IPS DF 6.9 (cell line): ENCODE measurements around the gene LGI1.

Experiments used
- DNase-seq: peaks from one replicate; pipeline ENCODE4 v3.0.0-alpha.2; 2013; ENCODE audit warnings: low read depth, low spot score
- H3K27ac ChIP-seq: one replicate; pipeline ENCODE4 v1.5.1; 2013; ENCODE audit warnings: low read length, control low read depth
- H3K27me3 ChIP-seq: 2 replicates; pipeline ENCODE4 v1.6.1; 2013; ENCODE audit warnings: mild to moderate bottlenecking, low read length; ENCODE audit not compliant: control insufficient read depth, insufficient read depth
- H3K36me3 ChIP-seq: 2 replicates; pipeline ENCODE4 v1.6.1; 2013; ENCODE audit warnings: low read length; ENCODE audit not compliant: control insufficient read depth, insufficient read depth
- H3K4me1 ChIP-seq: 2 replicates; pipeline ENCODE4 v1.6.1; 2013; ENCODE audit warnings: low read length; ENCODE audit not compliant: control insufficient read depth, insufficient read depth
- H3K4me3 ChIP-seq: 2 replicates; pipeline ENCODE4 v1.5.1; 2013; ENCODE audit warnings: mild to moderate bottlenecking, low read length
- H3K9me3 ChIP-seq: 2 replicates; pipeline ENCODE4 v1.6.1; 2013; ENCODE audit warnings: low read length, inconsistent platforms; ENCODE audit not compliant: control insufficient read depth, insufficient read depth
- WGBS: extraction: QIAGEN DNeasy Blood & Tissue Kit; methylation state at CpG from one replicate; pipeline ENCODE4 v1.1.7; 2013; ENCODE audit warnings: mixed read lengths, missing lambda C conversion rate; ENCODE audit not compliant: insufficient read length, insufficient coverage; 5-methylcytosine and 5-hydroxymethylcytosine counted together

LGI1 gene

GRCh38 chr10:93771354-93771753 lies 13.6 kb downstream of the LGI1 start:
- no peaks in the 10 kb centered on the region; the same call in 1 of the 2 replicates for H3K27me3 ChIP-seq
- DNase-seq, result no peak
- H3K27ac ChIP-seq, result no peak overlapping the region
- WGBS, result no CpG with 5 or more reads among the region's 7 CpGs
- no peak overlapping the region for H3K4me3 ChIP-seq
- H3K36me3 ChIP-seq, result no peaks in the 10 kb centered on the region
- H3K4me1 ChIP-seq, result no peaks in the 10 kb centered on the region
- no peaks in the 10 kb centered on the region for H3K9me3 ChIP-seq

DNA sequence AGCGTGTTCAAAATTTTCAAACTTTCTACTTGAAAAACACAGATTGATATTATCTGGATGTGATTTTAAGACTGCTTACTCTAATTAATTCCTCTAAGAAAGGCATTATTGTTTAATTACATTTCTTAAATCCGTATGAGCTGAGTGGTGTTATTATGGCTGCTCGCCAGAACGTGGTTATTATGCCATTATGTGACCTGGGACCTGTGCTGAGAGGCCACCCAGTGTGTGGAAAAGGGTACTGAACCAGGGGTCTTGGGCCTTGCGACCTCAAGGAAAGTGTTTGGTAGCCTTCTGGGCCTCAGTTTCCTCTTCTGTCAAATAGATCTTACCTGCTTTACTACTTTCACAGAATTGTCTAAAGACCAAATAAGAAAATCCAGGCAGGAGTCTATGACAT lies 15.4 kb downstream of the LGI1 start:
- Histone ChIP-seq H3K36me3 (no peaks in the 10 kb centered on the region), H3K9me3 (no peaks in the 10 kb centered on the region), H3K4me1 (0 out of 2 replicates have a peak, but pooled peaks cover 3% of the 10 kb centered on the region), H3K27ac (no peak overlapping the region), H3K4me3 (no peak overlapping the region), H3K27me3 (no peaks in the 10 kb centered on the region; the same call in 1 of the 2 replicates)
- DNase-seq, result no peak
- no CpG with 5 or more reads among the region's 5 CpGs for WGBS

GRCh38 chr10:93773705-93774104 lies 16.0 kb downstream of the LGI1 start:
- no peak overlapping the region for H3K27ac ChIP-seq
- no peak for DNase-seq
- no peak overlapping the region for H3K4me3 ChIP-seq
- WGBS, result no CpG with 5 or more reads among the region's 4 CpGs
- 0 out of 2 replicates have a peak, but pooled peaks cover 3% of the 10 kb centered on the region for H3K4me1 ChIP-seq
- H3K36me3 ChIP-seq, result no peaks in the 10 kb centered on the region
- H3K9me3 ChIP-seq, result no peaks in the 10 kb centered on the region
- H3K27me3 ChIP-seq, result no peaks in the 10 kb centered on the region

DNA sequence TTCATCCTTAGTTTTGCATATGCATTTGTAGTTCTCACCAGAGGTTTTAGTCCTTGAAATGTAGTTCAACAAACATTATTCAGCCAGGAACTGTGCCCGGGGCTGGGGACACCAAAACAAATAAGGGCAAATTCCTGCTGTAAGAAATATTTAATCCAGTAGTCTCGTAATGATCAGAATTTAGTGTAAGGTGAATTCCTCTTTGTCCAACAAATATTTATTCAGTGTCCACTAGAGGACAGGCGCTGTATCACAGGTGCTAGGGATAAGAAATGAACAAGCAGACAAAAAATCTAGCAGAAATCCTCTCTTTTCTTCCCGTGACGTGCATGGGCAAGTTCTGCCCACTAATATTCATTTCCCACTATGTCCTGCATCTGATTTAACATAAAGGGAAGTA lies 17.6 kb downstream of the LGI1 start:
- Histone ChIP-seq H3K36me3 (no peaks in the 10 kb centered on the region), H3K27me3 (no peaks in the 10 kb centered on the region), H3K27ac (no peak overlapping the region), H3K4me3 (no peak overlapping the region), H3K9me3 (no peaks in the 10 kb centered on the region), H3K4me1 (0 out of 2 replicates have a peak, but pooled peaks cover 3% of the 10 kb centered on the region)
- no CpG with 5 or more reads among the region's 5 CpGs for WGBS
- no peak for DNase-seq

DNA sequence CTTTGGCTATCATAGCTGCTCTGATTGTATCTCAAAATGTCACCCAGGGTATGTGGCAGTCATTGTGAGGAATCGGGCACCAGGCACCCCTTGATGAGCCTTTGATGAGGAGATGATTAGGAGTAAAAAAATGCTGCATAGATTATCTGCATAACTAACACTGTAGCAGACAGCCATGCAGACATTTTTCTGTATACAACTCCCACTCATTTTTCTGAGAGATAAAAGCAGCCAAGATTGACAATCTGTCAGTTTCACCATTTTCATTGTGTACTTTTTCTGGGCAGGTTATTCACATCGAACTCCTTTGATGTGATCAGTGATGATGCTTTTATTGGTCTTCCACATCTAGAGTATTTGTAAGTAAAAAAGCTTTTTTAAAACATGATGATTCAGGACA lies 19.4 kb downstream of the LGI1 start:
- no peak overlapping the region for H3K27ac ChIP-seq
- WGBS, result no CpG with 5 or more reads among the region's 2 CpGs
- H3K36me3 ChIP-seq, result no peaks in the 10 kb centered on the region
- no peak overlapping the region for H3K4me3 ChIP-seq
- 0 out of 2 replicates have a peak, but pooled peaks cover 3% of the 10 kb centered on the region for H3K4me1 ChIP-seq
- H3K9me3 ChIP-seq, result no peaks in the 10 kb centered on the region
- H3K27me3 ChIP-seq, result no peaks in the 10 kb centered on the region
- DNase-seq, result no peak

- no peak overlapping the region for H3K27ac ChIP-seq
- H3K4me3 ChIP-seq, result no peak overlapping the region
- H3K36me3 ChIP-seq, result no peaks in the 10 kb centered on the region
- H3K4me1 ChIP-seq, result no peaks in the 10 kb centered on the region
- no CpG with 5 or more reads among the region's 2 CpGs for WGBS
- no peak for DNase-seq
- H3K9me3 ChIP-seq, result no peaks in the 10 kb centered on the region
- no peaks in the 10 kb centered on the region for H3K27me3 ChIP-seq
These were observed 26.3 kb downstream of the LGI1 start for GRCh38 chr10:93784059-93784458.

- no peak overlapping the region for H3K4me3 ChIP-seq
- no peaks in the 10 kb centered on the region for H3K27me3 ChIP-seq
- no peak for DNase-seq
- peaks cover 1% of the 10 kb centered on the region; the same call in 1 of the 2 replicates for H3K4me1 ChIP-seq
- no peaks in the 10 kb centered on the region for H3K36me3 ChIP-seq
- no peak overlapping the region for H3K27ac ChIP-seq
- WGBS, result no CpG with 5 or more reads among the region's 3 CpGs
- no peaks in the 10 kb centered on the region for H3K9me3 ChIP-seq
These were observed 30.9 kb downstream of the LGI1 start for GRCh38 chr10:93788413-93789208.

- no peak overlapping the region for H3K27ac ChIP-seq
- no CpG with 5 or more reads among the region's 3 CpGs for WGBS
- DNase-seq, result no peak
These were observed 32.7 kb downstream of the LGI1 start for GRCh38 chr10:93790439-93790838.

GRCh38 chr10:93796167-93796566 lies 38.4 kb downstream of the LGI1 start:
- Histone ChIP-seq H3K27ac (no peak overlapping the region), H3K4me1 (peaks cover under 1% of the 10 kb centered on the region; the same call in 1 of the 2 replicates), H3K9me3 (no peaks in the 10 kb centered on the region), H3K4me3 (no peak overlapping the region), H3K36me3 (no peaks in the 10 kb centered on the region), H3K27me3 (no peaks in the 10 kb centered on the region)
- no CpG with 5 or more reads among the region's 2 CpGs for WGBS
- DNase-seq, result no peak

More at GRCh38 chr10:93790439-93790838, 32.7 kb downstream of the LGI1 start:
- H3K9me3 ChIP-seq, result no peaks in the 10 kb centered on the region
- no peaks in the 10 kb centered on the region for H3K27me3 ChIP-seq
- H3K4me3 ChIP-seq, result no peak overlapping the region
- no peaks in the 10 kb centered on the region for H3K36me3 ChIP-seq
- H3K4me1 ChIP-seq, result peaks cover 1% of the 10 kb centered on the region; the same call in 1 of the 2 replicates

GRCh38 chr10:93797825-93798224 lies 40.1 kb downstream of the LGI1 start:
- no peak overlapping the region for H3K27ac ChIP-seq
- no peaks in the 10 kb centered on the region for H3K36me3 ChIP-seq
- WGBS, result no CpG with 5 or more reads among the region's 2 CpGs
- no peaks in the 10 kb centered on the region for H3K4me1 ChIP-seq
- no peaks in the 10 kb centered on the region for H3K9me3 ChIP-seq
- no peaks in the 10 kb centered on the region for H3K27me3 ChIP-seq
- no peak for DNase-seq
- H3K4me3 ChIP-seq, result no peak overlapping the region
